ENCODE measurements around the gene PRDM11. TPM values are rescaled to one million over a fixed set of nuclear protein-coding genes. Genes with fewer than 3 reads are reported as not detected.

Gene PRDM11
- total and polyA plus RNA-seq, 8 donors = 13.6 to 29.6 (median 21.4) TPM

GRCh38 chr11:45208135-45208534 is 61.7 kb downstream of the PRDM11 start:
- H3K36me3 ChIP-seq = peaks cover 0 to 31% of the 10 kb centered on the region in 2 donors
- no peak overlapping the region for H3K4me3 ChIP-seq
- no peak for TF ChIP-seq CTCF (IDR thresholded peaks at IDR 0.05)
- no peaks in the 10 kb centered on the region for H3K27me3 ChIP-seq
- peak overlapping the region in 1 of 2 donors; percentile 5 for H3K27ac ChIP-seq
- no peaks in the 10 kb centered on the region for H3K9me3 ChIP-seq
- intact Hi-C loops (cut with DNase I) = no loop called here
- peak in 1 of 4 donors; percentile 41 for DNase-seq
- no peak for ATAC-seq
- H3K4me1 ChIP-seq = peaks cover 20 to 25% of the 10 kb centered on the region in 2 donors

- no peak overlapping the region for H3K4me3 ChIP-seq
- peak in 2 of 4 donors; percentile 19 to 69 for DNase-seq
- intact Hi-C loops (cut with DNase I) = no loop called here
Measured at GRCh38 chr11:45209000-45209879, 62.8 kb downstream of the PRDM11 start.

GRCh38 chr11:45209891-45210699 is 63.7 kb downstream of the PRDM11 start:
- H3K9me3 ChIP-seq = no peaks in the 10 kb centered on the region
- no peak for TF ChIP-seq CTCF (IDR thresholded peaks at IDR 0.05)
- ATAC-seq (peak; percentile 80), DNase-seq (peak; percentile 61 to 94 (median 85))
- H3K27me3 ChIP-seq = no peaks in the 10 kb centered on the region
- intact Hi-C loops (cut with DNase I) = no loop called here
- no peak overlapping the region for H3K4me3 ChIP-seq
- H3K36me3 ChIP-seq = peaks cover 0 to 33% of the 10 kb centered on the region in 2 donors
- H3K4me1 ChIP-seq = peaks cover 20 to 25% of the 10 kb centered on the region in 2 donors
- H3K27ac ChIP-seq = peak overlapping the region; percentile 62 to 67

More at GRCh38 chr11:45209000-45209879, 62.8 kb downstream of the PRDM11 start:
- no peaks in the 10 kb centered on the region for H3K27me3 ChIP-seq
- TF ChIP-seq CTCF (IDR thresholded peaks at IDR 0.05) = no peak
- no peaks in the 10 kb centered on the region for H3K9me3 ChIP-seq
- peak overlapping the region; percentile 62 to 67 for H3K27ac ChIP-seq
- H3K36me3 ChIP-seq = peaks cover 0 to 38% of the 10 kb centered on the region in 2 donors
- ATAC-seq = no peak
- H3K4me1 ChIP-seq = peaks cover 20 to 25% of the 10 kb centered on the region in 2 donors

- Histone ChIP-seq H3K4me1 (peaks cover 20 to 25% of the 10 kb centered on the region in 2 donors), H3K9me3 (no peaks in the 10 kb centered on the region), H3K27me3 (no peaks in the 10 kb centered on the region), H3K27ac (peak overlapping the region in 1 of 2 donors; percentile 67), H3K4me3 (no peak overlapping the region), H3K36me3 (peaks cover 0 to 29% of the 10 kb centered on the region in 2 donors)
- intact Hi-C loops (cut with DNase I) = no loop called here
- no peak for TF ChIP-seq CTCF (IDR thresholded peaks at IDR 0.05)
- DNase-seq (no peak), ATAC-seq (no peak)
Measured at GRCh38 chr11:45210846-45211245, 64.4 kb downstream of the PRDM11 start.

- no peak for TF ChIP-seq CTCF (IDR thresholded peaks at IDR 0.05)
- no peak for ATAC-seq
- DNase-seq = no peak
- Histone ChIP-seq H3K36me3 (peaks cover 0 to 29% of the 10 kb centered on the region in 2 donors), H3K4me1 (peaks cover 20 to 25% of the 10 kb centered on the region in 2 donors), H3K4me3 (no peak overlapping the region), H3K27ac (no peak overlapping the region), H3K27me3 (no peaks in the 10 kb centered on the region), H3K9me3 (no peaks in the 10 kb centered on the region)
- intact Hi-C loops (cut with DNase I) = no loop called here
Measured at GRCh38 chr11:45211732-45212131, 65.3 kb downstream of the PRDM11 start.

Data from left lung (tissue), 10 donors.